ENCODE data around the gene EPDR1. TPM values are rescaled to one million over a fixed set of nuclear protein-coding genes. Genes with fewer than 3 reads are reported as not detected.
"Not testable (repeated sequence)": the region's sequence is repeated elsewhere in the genome, so short reads cannot be mapped to it uniquely, and the experiment has no call there.

The EPDR1 gene
- polyA plus RNA-seq, 1 donor, result 102 TPM

- no peak for DNase-seq
Measured at GRCh38 chr7:37930226-37930948, 9.9 kb downstream of the EPDR1 start.

GRCh38 chr7:37932543-37932942, 12.1 kb downstream of the EPDR1 start:
- DNase-seq, result no peak

- DNase-seq, result no peak
Measured at GRCh38 chr7:37933018-37933566, 12.7 kb downstream of the EPDR1 start.

- peak; percentile 55 for DNase-seq
Measured at GRCh38 chr7:37942934-37943610, 22.6 kb downstream of the EPDR1 start.

DNA sequence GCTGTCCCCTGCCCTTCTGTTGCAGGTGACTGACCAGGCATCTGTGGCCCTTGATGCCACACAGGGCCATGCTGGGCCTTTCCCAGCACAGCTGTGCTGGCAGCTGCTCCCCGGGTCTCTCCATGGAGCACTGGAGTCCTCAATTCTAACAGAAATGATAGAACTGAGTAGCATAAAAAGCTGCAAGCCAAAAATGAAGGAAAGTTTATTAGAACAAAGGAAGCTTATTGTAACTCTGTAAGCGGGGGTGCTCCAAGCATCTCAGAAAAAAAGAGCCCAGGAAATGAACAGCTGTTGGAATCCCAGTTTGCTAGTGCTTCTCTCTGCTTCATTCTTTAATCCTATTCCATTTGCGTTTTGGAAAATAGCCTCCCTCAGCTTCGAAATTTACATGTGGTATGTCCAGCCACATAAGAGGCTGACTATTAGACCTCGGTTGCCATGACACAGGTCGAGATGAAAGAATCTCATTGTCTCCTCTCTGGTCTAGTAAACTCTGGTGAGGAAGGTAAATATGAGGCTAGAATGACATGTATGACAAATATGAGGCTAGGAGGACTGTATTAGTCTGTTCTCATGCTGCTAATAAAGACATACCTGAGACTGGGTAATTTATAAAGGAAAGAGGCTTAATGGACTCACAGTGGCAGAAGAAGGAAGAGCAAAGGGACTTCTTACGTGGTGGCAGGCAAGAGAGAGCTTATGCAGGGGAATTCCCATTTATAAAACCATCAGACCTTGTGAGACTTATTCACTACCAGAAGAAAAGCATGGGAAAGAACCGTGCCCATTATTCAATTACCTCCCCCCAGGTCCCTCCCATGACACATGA, 23.7 kb downstream of the EPDR1 start:
- DNase-seq, result peak; percentile 55

GRCh38 chr7:37944737-37945054, 24.3 kb downstream of the EPDR1 start:
- DNase-seq, result no peak

GRCh38 chr7:37945336-37945735, 24.9 kb downstream of the EPDR1 start:
- no peak for DNase-seq

- DNase-seq, result no peak
Measured at GRCh38 chr7:37947138-37947940, 26.9 kb downstream of the EPDR1 start.

- DNase-seq, result no peak
Measured at GRCh38 chr7:37947941-37948210, 27.4 kb downstream of the EPDR1 start.

DNA sequence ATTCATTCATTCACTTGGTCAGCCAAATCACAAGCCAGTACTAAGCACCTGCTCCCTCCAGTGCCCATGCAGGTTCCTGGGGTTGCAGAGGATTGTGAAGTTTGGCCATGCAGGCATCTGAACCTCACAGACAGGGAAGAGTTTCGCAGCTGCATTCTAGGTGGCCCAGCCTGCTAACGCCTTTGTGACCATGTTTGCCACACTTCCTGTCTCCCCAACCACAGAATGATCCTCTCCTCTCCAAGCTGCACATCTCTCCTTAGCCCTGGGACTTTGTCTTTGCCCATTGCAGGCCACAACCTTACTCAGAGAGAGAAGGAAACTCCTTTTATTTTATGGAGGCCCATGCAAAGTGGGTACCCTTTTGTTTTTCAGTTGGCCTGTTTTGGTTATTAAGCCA, 31.8 kb downstream of the EPDR1 start:
- DNase-seq, result no peak

- DNase-seq, result not testable (repeated sequence)
Measured at GRCh38 chr7:37954217-37954616, 33.8 kb downstream of the EPDR1 start.

- DNase-seq, result no peak
Measured at GRCh38 chr7:37956791-37957190, 36.4 kb downstream of the EPDR1 start.

DNA sequence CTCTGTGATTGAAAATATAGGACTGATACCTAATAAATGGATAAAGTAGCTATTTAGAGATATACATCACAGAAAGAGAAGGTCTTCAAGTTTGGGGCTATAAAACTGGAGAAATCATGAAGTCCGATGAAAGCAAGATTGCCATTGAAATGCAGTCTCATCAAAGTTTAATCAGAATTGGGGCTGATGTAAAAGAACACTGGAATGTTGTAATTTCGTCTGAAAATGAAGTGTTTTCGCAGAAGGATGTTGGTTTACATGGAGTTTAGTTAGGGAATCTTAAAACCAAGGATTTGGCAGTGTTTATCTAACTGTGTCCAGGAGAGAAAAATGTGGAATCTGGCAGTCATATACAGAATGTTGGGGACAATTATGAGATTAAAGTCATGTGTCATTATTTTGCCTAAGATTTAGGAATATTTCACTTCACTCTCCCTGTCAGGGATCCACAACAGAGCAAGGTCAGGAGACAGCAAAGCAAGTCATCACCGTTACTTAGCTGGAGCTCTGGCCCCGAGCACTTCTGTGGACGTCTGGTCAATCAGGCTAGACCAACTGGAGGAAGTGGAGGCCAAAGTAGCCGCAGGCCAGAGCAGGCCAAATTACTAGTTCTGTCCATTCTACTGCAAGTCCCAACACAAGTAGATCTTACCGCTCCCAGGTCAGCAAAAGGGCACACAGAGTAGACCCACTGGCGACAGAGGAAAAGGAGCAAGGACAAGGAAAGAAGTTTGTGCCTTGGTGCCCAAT, 37.0 kb downstream of the EPDR1 start:
- DNase-seq, result no peak

DNA sequence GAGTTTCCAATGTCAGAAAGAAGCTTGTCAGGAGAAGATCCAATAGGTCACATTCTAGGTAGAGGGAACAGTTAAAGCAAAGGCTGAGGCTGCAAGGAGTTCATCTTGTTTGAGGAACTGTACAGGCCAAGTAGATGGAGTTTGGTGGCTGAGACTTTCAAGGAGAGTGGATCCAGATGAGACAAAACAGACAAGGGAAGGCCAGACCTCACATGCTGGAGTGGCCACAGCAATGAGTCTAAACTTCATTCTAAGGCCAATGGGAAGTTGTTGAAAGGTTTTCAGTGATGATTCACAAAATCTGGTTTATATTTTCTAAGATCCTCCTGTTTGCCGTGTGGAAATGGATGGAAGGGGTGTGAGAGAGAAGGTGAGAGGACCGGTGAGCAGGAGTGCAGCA, 40.0 kb downstream of the EPDR1 start:
- DNase-seq, result no peak

- DNase-seq, result no peak
Measured at GRCh38 chr7:37961251-37961650, 40.8 kb downstream of the EPDR1 start.

DNA sequence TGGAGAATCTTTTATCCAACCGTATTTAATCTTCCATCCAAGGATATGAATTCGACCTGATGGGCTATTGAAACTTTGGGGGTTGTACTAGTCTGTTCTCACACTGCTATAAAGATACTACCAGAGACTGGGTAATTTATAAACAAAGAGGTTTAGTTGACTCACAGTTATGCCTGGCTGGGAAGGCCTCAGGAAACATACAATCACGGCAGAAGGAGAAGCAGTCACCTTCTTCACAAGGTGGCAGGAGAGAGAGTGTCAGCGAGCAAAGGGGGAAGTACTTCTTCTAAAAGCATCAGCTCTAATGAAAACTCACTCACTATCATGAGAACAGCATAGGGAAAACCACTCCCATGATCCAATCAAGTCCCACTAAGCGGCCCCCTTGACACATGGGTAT, 43.8 kb downstream of the EPDR1 start:
- no peak for DNase-seq

- DNase-seq, result no peak
Measured at GRCh38 chr7:37970211-37970610, 49.8 kb downstream of the EPDR1 start.

GRCh38 chr7:37971491-37971890, 51.1 kb downstream of the EPDR1 start:
- DNase-seq, result no peak

DNA sequence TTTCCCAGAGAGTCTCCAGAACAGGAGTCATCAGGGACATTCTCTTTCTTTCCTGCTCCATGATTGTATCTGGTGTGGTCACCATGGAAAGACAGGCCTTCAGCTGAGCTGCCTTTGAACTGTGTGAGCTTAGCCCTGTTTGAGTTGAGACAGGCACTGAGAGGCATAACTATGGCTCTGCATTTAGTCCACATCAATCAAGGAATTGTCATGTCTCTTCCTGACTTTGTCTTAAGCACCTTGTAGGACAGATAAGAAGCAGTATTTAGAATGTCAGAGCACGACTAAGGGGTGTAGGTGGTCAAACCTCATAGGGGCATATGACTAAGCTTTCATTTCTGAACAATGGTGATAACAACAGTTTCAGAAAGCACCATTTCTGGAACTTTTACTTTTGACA, 53.5 kb downstream of the EPDR1 start:
- DNase-seq, result no peak

GRCh38 chr7:37974711-37975110, 54.3 kb downstream of the EPDR1 start:
- DNase-seq, result no peak

DNA sequence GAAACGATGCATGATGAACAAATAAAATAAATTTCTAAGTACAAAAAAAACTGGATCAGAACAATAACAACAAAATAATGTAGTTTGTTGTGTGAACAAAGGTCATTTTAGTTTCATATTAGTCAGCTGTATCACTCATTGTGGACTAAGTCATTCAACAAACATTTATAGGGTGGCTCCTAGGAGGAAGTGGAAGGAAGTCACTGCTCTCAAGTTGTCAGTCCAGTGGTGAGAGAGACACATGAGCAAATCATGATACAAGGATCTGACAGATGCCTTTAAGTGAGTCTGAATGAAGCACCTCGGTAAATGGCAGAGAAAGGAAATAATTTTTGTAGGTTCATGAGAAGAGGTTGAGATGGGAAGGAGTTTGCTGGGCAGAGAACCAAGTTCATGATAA, 56.8 kb downstream of the EPDR1 start:
- DNase-seq, result no peak

DNA sequence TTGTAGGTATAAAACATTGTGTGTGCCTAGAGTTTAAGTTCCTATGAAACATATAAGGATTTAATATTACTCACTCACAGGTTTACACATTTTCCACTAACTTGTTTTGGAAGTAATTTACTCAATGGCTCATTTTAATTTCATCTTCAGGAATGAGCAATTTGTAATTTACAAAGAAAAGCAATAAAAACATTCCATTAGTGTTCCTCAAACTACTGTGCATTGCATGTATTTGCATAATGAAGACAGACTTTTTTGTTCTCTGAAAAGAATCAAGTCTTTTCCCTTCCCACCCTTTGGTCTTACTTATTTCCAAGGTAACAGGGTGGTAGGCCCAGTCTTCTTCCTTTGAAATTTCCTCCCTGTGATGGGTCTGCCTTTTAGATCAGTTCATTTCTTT, 61.2 kb downstream of the EPDR1 start:
- DNase-seq, result no peak

Data from hindlimb muscle (tissue), 1 donor.